HepG2 (cell line): Measurements from ENCODE around the gene ACP1. TPM values are rescaled to one million over a fixed set of nuclear protein-coding genes. Genes with fewer than 3 reads are reported as not detected.

Source experiments
- ATF7 ChIP-seq, 2 experiments: fragments of 450-650 bp in 1 of 2; sonication (generic) in 1 of 2; formaldehyde crosslinking in 1 of 2; IDR thresholded peaks; 2 replicates each; pipeline versions ENCODE4 v1.4.0 to v1.6.1; 2016 to 2020; ENCODE audit warnings: antibody characterized with exemption in 1 of 2, mild to moderate bottlenecking in 1 of 2, missing genetic modification reagents in 1 of 2
- DNMT1 ChIP-seq: sonication (generic); formaldehyde crosslinking; IDR thresholded peaks from 2 replicates; pipeline ENCODE4 v1.5.1; 2020; ENCODE audit warnings: mild to moderate bottlenecking, missing genetic modification reagents
- ETV5 ChIP-seq: IDR thresholded peaks from 2 replicates; pipeline ENCODE4 v1.6.1; 2018; ENCODE audit warnings: missing biosample characterization, missing genetic modification reagents, inconsistent platforms, borderline replicate concordance
- HNF4G ChIP-seq, 2 experiments: sonication (generic) in 1 of 2; formaldehyde crosslinking in 1 of 2; IDR thresholded peaks; 2 replicates each; pipeline versions ENCODE4 v1.4.0 to v1.6.1; 2011 to 2020; ENCODE audit warnings: borderline replicate concordance in 2 of 2, low read depth in 2 of 2, mild to moderate bottlenecking in 2 of 2, low read length in 1 of 2, missing genetic modification reagents in 1 of 2, moderate library complexity in 1 of 2
- SNAI1 ChIP-seq: sonication (generic); formaldehyde crosslinking; IDR thresholded peaks from 2 replicates; pipeline ENCODE4 v1.5.0; 2020; ENCODE audit warnings: mild to moderate bottlenecking, missing genetic modification reagents, borderline replicate concordance
- SP140L ChIP-seq: sonication (generic); formaldehyde crosslinking; IDR thresholded peaks from 2 replicates; pipeline ENCODE4 v1.4.0; 2020; ENCODE audit warnings: missing genetic modification reagents, borderline replicate concordance
- ZNF10 ChIP-seq: sonication (generic); formaldehyde crosslinking; IDR thresholded peaks from 2 replicates; pipeline ENCODE4 v1.4.0; 2020; ENCODE audit warnings: mild to moderate bottlenecking, low read depth, missing genetic modification reagents, borderline replicate concordance
- ZNF256 ChIP-seq: sonication (generic); formaldehyde crosslinking; conservative IDR thresholded peaks from 2 replicates; pipeline ENCODE4 v1.4.0; 2020; ENCODE audit warnings: missing genetic modification reagents
- ZNF556 ChIP-seq: sonication (generic); formaldehyde crosslinking; IDR thresholded peaks from 2 replicates; pipeline ENCODE4 v1.4.0; 2020; ENCODE audit warnings: mild to moderate bottlenecking, missing genetic modification reagents, borderline replicate concordance
- ZNF652 ChIP-seq: IDR thresholded peaks from 2 replicates; pipeline ENCODE4 v1.6.1; 2016; ENCODE audit warnings: low read depth, borderline replicate concordance
- polyA plus RNA-seq, 8 experiments: library from polyadenylated mRNA; depleted of rRNA in 3 of 8; stranded (reverse) in 7 of 8; unstranded in 1 of 8; fragments of >200 nt; fragmentation: Illumina TruSeq in 4 of 8; extraction: Trizol in 4 of 8; gene quantifications; 2 replicates each; pipeline versions ENCODE4 v1.2.1 to v1.2.3, GENCODE V29; 2011 to 2016; ENCODE audit warnings: low read depth in 4 of 8, missing spikeins in 1 of 8, mixed read lengths in 1 of 8; ENCODE audit not compliant: insufficient read depth in 1 of 8
- total RNA-seq, 5 experiments: library from RNA; depleted of rRNA; stranded (reverse); fragments of >200 nt; fragmentation: Illumina TruSeq; extraction: Trizol; gene quantifications; 2 replicates each; pipeline ENCODE4 v1.2.3, GENCODE V29; 2016; ENCODE audit warnings: low read depth in 1 of 5
- TF ChIP-seq, protein P1 (sequence below): IDR thresholded peaks from 2 replicates; pipeline ENCODE4 v1.6.1; 2012; ENCODE audit warnings: low read length, improper control_type of control experiment
- TF ChIP-seq, protein P2 (sequence below): sonication (generic); formaldehyde crosslinking; conservative IDR thresholded peaks from 2 replicates; pipeline ENCODE4 v1.4.0; 2020; ENCODE audit warnings: missing genetic modification reagents
- TF ChIP-seq, protein P3 (sequence below): IDR thresholded peaks from 2 replicates; pipeline ENCODE4 v1.6.1; 2016; ENCODE audit warnings: missing biosample characterization, missing genetic modification reagents, low read depth
- TF ChIP-seq, protein P4 (sequence below): sonication (generic); formaldehyde crosslinking; IDR thresholded peaks from 2 replicates; pipeline ENCODE4 v1.5.1; 2020; ENCODE audit warnings: missing genetic modification reagents, mild to moderate bottlenecking, borderline replicate concordance
- TF ChIP-seq, protein P5 (sequence below): sonication (generic); formaldehyde crosslinking; IDR thresholded peaks from 2 replicates; pipeline ENCODE4 v1.4.0; 2020; ENCODE audit warnings: missing genetic modification reagents, borderline replicate concordance

Gene ACP1
- total and polyA plus RNA-seq, 2 of the 13 experiments (the other 11 are each of a cell fraction or from before 2014, with no cell fraction given), result 246 to 348 TPM

DNA sequence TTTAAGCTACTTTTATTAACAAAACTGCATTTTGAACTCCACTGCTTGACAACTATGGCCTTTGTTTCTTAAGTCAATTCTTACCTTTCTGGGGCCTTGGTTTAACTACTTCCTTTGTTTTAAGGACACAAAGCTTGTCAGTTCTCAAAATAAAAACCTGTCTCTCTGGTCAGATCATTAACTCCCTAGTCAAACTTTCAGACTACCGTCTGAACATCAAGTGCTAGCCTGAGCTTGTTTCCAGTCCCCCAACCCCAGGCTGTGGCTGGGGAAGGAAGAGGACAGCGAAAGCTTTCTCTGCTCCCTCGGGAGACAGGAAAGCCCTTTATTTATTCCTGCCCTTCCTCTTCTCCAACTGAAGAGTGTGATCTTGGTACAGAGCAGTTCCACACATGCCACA is 2.6 kb upstream of the ACP1 start (continued):
- TF ChIP-seq, protein P1, sequence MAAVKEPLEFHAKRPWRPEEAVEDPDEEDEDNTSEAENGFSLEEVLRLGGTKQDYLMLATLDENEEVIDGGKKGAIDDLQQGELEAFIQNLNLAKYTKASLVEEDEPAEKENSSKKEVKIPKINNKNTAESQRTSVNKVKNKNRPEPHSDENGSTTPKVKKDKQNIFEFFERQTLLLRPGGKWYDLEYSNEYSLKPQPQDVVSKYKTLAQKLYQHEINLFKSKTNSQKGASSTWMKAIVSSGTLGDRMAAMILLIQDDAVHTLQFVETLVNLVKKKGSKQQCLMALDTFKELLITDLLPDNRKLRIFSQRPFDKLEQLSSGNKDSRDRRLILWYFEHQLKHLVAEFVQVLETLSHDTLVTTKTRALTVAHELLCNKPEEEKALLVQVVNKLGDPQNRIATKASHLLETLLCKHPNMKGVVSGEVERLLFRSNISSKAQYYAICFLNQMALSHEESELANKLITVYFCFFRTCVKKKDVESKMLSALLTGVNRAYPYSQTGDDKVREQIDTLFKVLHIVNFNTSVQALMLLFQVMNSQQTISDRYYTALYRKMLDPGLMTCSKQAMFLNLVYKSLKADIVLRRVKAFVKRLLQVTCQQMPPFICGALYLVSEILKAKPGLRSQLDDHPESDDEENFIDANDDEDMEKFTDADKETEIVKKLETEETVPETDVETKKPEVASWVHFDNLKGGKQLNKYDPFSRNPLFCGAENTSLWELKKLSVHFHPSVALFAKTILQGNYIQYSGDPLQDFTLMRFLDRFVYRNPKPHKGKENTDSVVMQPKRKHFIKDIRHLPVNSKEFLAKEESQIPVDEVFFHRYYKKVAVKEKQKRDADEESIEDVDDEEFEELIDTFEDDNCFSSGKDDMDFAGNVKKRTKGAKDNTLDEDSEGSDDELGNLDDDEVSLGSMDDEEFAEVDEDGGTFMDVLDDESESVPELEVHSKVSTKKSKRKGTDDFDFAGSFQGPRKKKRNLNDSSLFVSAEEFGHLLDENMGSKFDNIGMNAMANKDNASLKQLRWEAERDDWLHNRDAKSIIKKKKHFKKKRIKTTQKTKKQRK, result no peak
- no peak for TF ChIP-seq ATF7 (IDR thresholded peaks at IDR 0.05)
- TF ChIP-seq ATF7 (CRISPR knock-in tag; IDR thresholded peaks at IDR 0.05), result no peak
- TF ChIP-seq ZNF652, result no peak
- TF ChIP-seq, protein P2, sequence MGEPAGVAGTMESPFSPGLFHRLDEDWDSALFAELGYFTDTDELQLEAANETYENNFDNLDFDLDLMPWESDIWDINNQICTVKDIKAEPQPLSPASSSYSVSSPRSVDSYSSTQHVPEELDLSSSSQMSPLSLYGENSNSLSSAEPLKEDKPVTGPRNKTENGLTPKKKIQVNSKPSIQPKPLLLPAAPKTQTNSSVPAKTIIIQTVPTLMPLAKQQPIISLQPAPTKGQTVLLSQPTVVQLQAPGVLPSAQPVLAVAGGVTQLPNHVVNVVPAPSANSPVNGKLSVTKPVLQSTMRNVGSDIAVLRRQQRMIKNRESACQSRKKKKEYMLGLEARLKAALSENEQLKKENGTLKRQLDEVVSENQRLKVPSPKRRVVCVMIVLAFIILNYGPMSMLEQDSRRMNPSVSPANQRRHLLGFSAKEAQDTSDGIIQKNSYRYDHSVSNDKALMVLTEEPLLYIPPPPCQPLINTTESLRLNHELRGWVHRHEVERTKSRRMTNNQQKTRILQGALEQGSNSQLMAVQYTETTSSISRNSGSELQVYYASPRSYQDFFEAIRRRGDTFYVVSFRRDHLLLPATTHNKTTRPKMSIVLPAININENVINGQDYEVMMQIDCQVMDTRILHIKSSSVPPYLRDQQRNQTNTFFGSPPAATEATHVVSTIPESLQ (CRISPR knock-in tag), result no peak
- TF ChIP-seq DNMT1 (CRISPR knock-in tag), result no peak
- TF ChIP-seq, protein P3, sequence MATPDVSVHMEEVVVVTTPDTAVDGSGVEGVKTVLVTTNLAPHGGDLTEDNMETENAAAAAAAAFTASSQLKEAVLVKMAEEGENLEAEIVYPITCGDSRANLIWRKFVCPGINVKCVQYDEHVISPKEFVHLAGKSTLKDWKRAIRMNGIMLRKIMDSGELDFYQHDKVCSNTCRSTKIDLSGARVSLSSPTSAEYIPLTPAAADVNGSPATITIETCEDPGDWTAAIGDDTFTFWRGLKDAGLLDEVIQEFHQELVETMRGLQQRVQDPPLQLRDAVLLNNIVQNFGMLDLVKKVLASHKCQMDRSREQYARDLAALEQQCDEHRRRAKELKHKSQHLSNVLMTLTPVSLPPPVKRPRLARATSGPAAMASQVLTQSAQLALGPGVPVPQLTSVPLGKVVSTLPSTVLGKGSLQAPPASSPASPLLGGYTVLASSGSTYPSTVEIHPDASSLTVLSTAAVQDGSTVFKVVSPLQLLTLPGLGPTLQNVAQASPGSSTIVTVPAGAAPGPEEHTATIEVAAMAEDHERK (CRISPR knock-in tag), result no peak
- peak; percentile 50; the same call in 1 of the 2 replicates for TF ChIP-seq ETV5 (CRISPR knock-in tag)
- TF ChIP-seq, protein P4, sequence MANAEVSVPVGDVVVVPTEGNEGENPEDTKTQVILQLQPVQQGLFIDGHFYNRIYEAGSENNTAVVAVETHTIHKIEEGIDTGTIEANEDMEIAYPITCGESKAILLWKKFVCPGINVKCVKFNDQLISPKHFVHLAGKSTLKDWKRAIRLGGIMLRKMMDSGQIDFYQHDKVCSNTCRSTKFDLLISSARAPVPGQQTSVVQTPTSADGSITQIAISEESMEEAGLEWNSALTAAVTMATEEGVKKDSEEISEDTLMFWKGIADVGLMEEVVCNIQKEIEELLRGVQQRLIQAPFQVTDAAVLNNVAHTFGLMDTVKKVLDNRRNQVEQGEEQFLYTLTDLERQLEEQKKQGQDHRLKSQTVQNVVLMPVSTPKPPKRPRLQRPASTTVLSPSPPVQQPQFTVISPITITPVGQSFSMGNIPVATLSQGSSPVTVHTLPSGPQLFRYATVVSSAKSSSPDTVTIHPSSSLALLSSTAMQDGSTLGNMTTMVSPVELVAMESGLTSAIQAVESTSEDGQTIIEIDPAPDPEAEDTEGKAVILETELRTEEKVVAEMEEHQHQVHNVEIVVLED (CRISPR knock-in tag), result no peak; the same call in 1 of the 2 replicates
- no peak for TF ChIP-seq ZNF256 (CRISPR knock-in tag)
- TF ChIP-seq ZNF10 (CRISPR knock-in tag), result no peak
- 0 out of 2 replicates have a peak, but pooled peaks have one; percentile 5 for TF ChIP-seq SNAI1
- TF ChIP-seq SP140L (CRISPR knock-in tag), result 0 out of 2 replicates have a peak, but pooled peaks have one; percentile 46
- no peak for TF ChIP-seq HNF4G (IDR thresholded peaks at IDR 0.05; ENCODE audit: borderline replicate concordance, low read depth, low read length)
- TF ChIP-seq HNF4G (CRISPR knock-in tag; IDR thresholded peaks at IDR 0.05; ENCODE audit: borderline replicate concordance, low read depth), result no peak
- TF ChIP-seq ZNF556, result no peak
- TF ChIP-seq, protein P5, sequence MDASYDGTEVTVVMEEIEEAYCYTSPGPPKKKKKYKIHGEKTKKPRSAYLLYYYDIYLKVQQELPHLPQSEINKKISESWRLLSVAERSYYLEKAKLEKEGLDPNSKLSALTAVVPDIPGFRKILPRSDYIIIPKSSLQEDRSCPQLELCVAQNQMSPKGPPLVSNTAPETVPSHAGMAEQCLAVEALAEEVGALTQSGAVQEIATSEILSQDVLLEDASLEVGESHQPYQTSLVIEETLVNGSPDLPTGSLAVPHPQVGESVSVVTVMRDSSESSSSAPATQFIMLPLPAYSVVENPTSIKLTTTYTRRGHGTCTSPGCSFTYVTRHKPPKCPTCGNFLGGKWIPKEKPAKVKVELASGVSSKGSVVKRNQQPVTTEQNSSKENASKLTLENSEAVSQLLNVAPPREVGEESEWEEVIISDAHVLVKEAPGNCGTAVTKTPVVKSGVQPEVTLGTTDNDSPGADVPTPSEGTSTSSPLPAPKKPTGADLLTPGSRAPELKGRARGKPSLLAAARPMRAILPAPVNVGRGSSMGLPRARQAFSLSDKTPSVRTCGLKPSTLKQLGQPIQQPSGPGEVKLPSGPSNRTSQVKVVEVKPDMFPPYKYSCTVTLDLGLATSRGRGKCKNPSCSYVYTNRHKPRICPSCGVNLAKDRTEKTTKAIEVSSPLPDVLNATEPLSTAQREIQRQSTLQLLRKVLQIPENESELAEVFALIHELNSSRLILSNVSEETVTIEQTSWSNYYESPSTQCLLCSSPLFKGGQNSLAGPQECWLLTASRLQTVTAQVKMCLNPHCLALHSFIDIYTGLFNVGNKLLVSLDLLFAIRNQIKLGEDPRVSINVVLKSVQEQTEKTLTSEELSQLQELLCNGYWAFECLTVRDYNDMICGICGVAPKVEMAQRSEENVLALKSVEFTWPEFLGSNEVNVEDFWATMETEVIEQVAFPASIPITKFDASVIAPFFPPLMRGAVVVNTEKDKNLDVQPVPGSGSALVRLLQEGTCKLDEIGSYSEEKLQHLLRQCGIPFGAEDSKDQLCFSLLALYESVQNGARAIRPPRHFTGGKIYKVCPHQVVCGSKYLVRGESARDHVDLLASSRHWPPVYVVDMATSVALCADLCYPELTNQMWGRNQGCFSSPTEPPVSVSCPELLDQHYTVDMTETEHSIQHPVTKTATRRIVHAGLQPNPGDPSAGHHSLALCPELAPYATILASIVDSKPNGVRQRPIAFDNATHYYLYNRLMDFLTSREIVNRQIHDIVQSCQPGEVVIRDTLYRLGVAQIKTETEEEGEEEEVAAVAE (CRISPR knock-in tag), result no peak
